K562 (cell line): Measurements from ENCODE around the gene TMEM158. TPM values are rescaled to one million over a fixed set of nuclear protein-coding genes. Genes with fewer than 3 reads are reported as not detected.
A peak's percentile ranks its signal among the peaks of the same experiment; 100 is the strongest.

Experiments used
- ASH1L ChIP-seq: fragments of 450-650 bp; IDR thresholded peaks from 2 replicates; pipeline ENCODE4 v1.6.1; 2018; ENCODE audit warnings: borderline replicate concordance, mild to moderate bottlenecking, low read depth; ENCODE audit not compliant: partially characterized antibody
- BRD4 ChIP-seq: fragments of 200-600 bp; sonication (generic); IDR thresholded peaks from 2 replicates; pipeline ENCODE4 v1.6.1; 2017; ENCODE audit warnings: inconsistent platforms
- DDX20 ChIP-seq: fragments of 450-650 bp; IDR thresholded peaks from 2 replicates; pipeline ENCODE4 v1.6.1; 2016; ENCODE audit warnings: missing genetic modification characterization, low read depth, mild to moderate bottlenecking, missing compliant biosample characterization, moderate library complexity
- FOXJ2 ChIP-seq: fragments of 200-800 bp; sonication (Bioruptor generic); IDR thresholded peaks from 2 replicates; pipeline ENCODE4 v1.6.1; 2016; ENCODE audit warnings: missing genetic modification characterization, missing compliant biosample characterization
- FOXP4 ChIP-seq: sonication (generic); formaldehyde crosslinking; IDR thresholded peaks from 2 replicates; pipeline ENCODE4 v1.8.0; 2022; ENCODE audit warnings: mild to moderate bottlenecking, missing genetic modification reagents, borderline replicate concordance
- IRF1 ChIP-seq: sonication (generic); formaldehyde crosslinking; IDR thresholded peaks from 2 replicates; pipeline ENCODE4 v1.8.0; 2022; ENCODE audit warnings: missing genetic modification reagents, mild to moderate bottlenecking, borderline replicate concordance
- NCOR1 ChIP-seq: fragments of 450-650 bp; IDR thresholded peaks from 2 replicates; pipeline ENCODE4 v1.6.1; 2016; ENCODE audit warnings: mild to moderate bottlenecking, moderate library complexity
- PCBP1 ChIP-seq: fragments of 200-400 bp; formaldehyde crosslinking; IDR thresholded peaks from 2 replicates; pipeline ENCODE4 v1.6.1; 2018; ENCODE audit warnings: mild to moderate bottlenecking, low read depth, low read length; ENCODE audit not compliant: poor library complexity, severe bottlenecking
- PRPF4 ChIP-seq: fragments of 200-400 bp; formaldehyde crosslinking; IDR thresholded peaks from one replicate; pipeline ENCODE4 v1.6.1; 2017; ENCODE audit warnings: low read length, low read depth, mild to moderate bottlenecking; ENCODE audit not compliant: insufficient read depth, poor library complexity, severe bottlenecking
- RBBP5 ChIP-seq: fragments of 200-600 bp; sonication (generic); IDR thresholded peaks from 2 replicates; pipeline ENCODE4 v1.6.1; 2012; ENCODE audit warnings: borderline replicate concordance, mild to moderate bottlenecking, low read length, control low read depth, inconsistent platforms; ENCODE audit not compliant: insufficient read depth, poor library complexity, severe bottlenecking
- RBM39 ChIP-seq: fragments of 200-400 bp; formaldehyde crosslinking; optimal IDR thresholded peaks from 2 replicates; pipeline ENCODE3; 2018; ENCODE audit warnings: low read depth, low read length
- RERE ChIP-seq: sonication (generic); formaldehyde crosslinking; IDR thresholded peaks from 2 replicates; pipeline ENCODE4 v1.8.0; 2023; ENCODE audit warnings: missing genetic modification reagents, mild to moderate bottlenecking, borderline replicate concordance
- SP2 ChIP-seq: IDR thresholded peaks from 2 replicates; pipeline ENCODE4 v1.6.1; 2011; ENCODE audit warnings: mild to moderate bottlenecking, low read depth, low read length, moderate library complexity; ENCODE audit not compliant: poor library complexity, severe bottlenecking; ENCODE audit errors: extremely low read depth
- STAG1 ChIP-seq: sonication (generic); formaldehyde crosslinking; IDR thresholded peaks from 2 replicates; pipeline ENCODE4 v1.5.0; 2020; ENCODE audit warnings: missing genetic modification reagents, borderline replicate concordance
- ZFP91 ChIP-seq: sonication (generic); formaldehyde crosslinking; IDR thresholded peaks from 2 replicates; pipeline ENCODE4 v1.8.0; 2022; ENCODE audit warnings: mild to moderate bottlenecking, missing genetic modification reagents
- ZNF239 ChIP-seq: fragments of 250-450 bp; sonication (Bioruptor Pico); IDR thresholded peaks from 2 replicates; pipeline ENCODE4 v1.4.0; 2020; ENCODE audit warnings: mild to moderate bottlenecking
- ZNF354B ChIP-seq: fragments of 250-450 bp; sonication (Bioruptor Pico); IDR thresholded peaks from 2 replicates; pipeline ENCODE4 v1.4.0; 2020
- polyA plus RNA-seq, 8 experiments: library from polyadenylated mRNA; depleted of rRNA in 4 of 8; stranded (reverse) in 5 of 8; unstranded in 3 of 8; fragments of >200 nt; fragmentation: Nextera tagmentation in 2 of 8; fragmentation: Illumina TruSeq in 1 of 8; extraction: Ambion mirVana in 2 of 8; extraction: Trizol in 1 of 8; gene quantifications; 2 replicates each; pipeline versions ENCODE4 v1.2.1 to v1.2.3, GENCODE V29; 2011 to 2014; ENCODE audit warnings: inconsistent platforms in 1 of 8, missing spikeins in 1 of 8
- total RNA-seq, 7 experiments: library from RNA; depleted of rRNA in 6 of 7; stranded (reverse); fragments of >200 nt in 6 of 7; fragmentation: Illumina TruSeq in 2 of 7; extraction: Trizol in 2 of 7; gene quantifications; 2 replicates each; pipeline versions ENCODE4 v1.2.1 to v1.2.3, GENCODE V29; 2011 to 2021; ENCODE audit warnings: low replicate concordance in 1 of 7

TMEM158 gene
- total and polyA plus RNA-seq, 9 of the 15 experiments (the other 6 are each of a cell fraction or from before 2014, with no cell fraction given): 2.2 to 46.5 (median 8.4) TPM

GRCh38 chr3:45269952-45270351 lies 43.9 kb upstream of the TMEM158 start (continued):
- TF ChIP-seq PRPF4 (no peak), RBM39 (no peak), ZNF354B (CRISPR knock-in tag) (no peak), FOXP4 (no peak), PCBP1 (no peak), DDX20 (no peak), RBBP5 (no peak), ASH1L (peak; percentile 37), BRD4 (no peak), STAG1 (CRISPR knock-in tag) (no peak), SP2 (no peak), IRF1 (CRISPR knock-in tag) (no peak), FOXJ2 (no peak), RERE (CRISPR knock-in tag) (no peak), ZNF239 (CRISPR knock-in tag) (no peak), ZFP91 (CRISPR knock-in tag) (no peak), NCOR1 (peak; percentile 55)
